Panc1 (cell line): Measurements from ENCODE around the gene PRSS50. TPM values are rescaled to one million over a fixed set of nuclear protein-coding genes. Genes with fewer than 3 reads are reported as not detected.

Experiments
- ATAC-seq: fragments of 200-7000 bp; cut with Tn5 transposase; 2 replicates; pipeline ENCODE4 v1.9.1; 2020; ENCODE audit warnings: mild to moderate bottlenecking, moderate library complexity
- BruUV-seq: library from RNA; stranded (reverse); fragments of 400-500 nt; replicated peaks from 2 replicates; lab custom pipeline; 2021; lab: Mats Ljungman, UMichigan
- CTCF ChIA-PET: fragments of 300-600 bp; sonication (Branson Sonifier 250); formaldehyde crosslinking; loops from one replicate; lab custom pipeline; 2022; ENCODE audit warnings: antibody characterized with exemption; lab: Charles Lee
- POLR2A ChIA-PET: fragments of 300-600 bp; sonication (Branson Sonifier 250); formaldehyde crosslinking; loops from one replicate; lab custom pipeline; 2022; ENCODE audit warnings: antibody characterized with exemption; lab: Charles Lee
- DNase-seq: peaks from one replicate; pipeline ENCODE4 v3.0.0-alpha.2; 2010; ENCODE audit warnings: low read depth, low spot score
- H3K27ac ChIP-seq: 2 replicates; pipeline ENCODE4 v1.5.1; 2011; ENCODE audit warnings: mild to moderate bottlenecking, low read length, inconsistent platforms
- H3K27me3 ChIP-seq: fragments of 200-500 bp; sonication (Bioruptor generic); 2 replicates; pipeline ENCODE4 v1.6.0; 2014; ENCODE audit warnings: low read length, inconsistent platforms; ENCODE audit not compliant: control insufficient read depth, insufficient read depth
- H3K36me3 ChIP-seq: fragments of 200-500 bp; sonication (Bioruptor generic); 2 replicates; pipeline ENCODE4 v1.5.1; 2014; ENCODE audit warnings: inconsistent platforms, mild to moderate bottlenecking, low read length, moderate library complexity; ENCODE audit not compliant: control insufficient read depth, insufficient read depth
- H3K4me1 ChIP-seq: 2 replicates; pipeline ENCODE4 v1.5.1; 2011; ENCODE audit warnings: inconsistent platforms, mild to moderate bottlenecking, low read length, moderate library complexity; ENCODE audit not compliant: control insufficient read depth, insufficient read depth
- H3K4me3 ChIP-seq, 2 experiments: 2 replicates each; pipeline ENCODE4 v1.5.1; 2011 to 2012; ENCODE audit warnings: low read depth in 2 of 2, low read length in 2 of 2, mild to moderate bottlenecking in 2 of 2, inconsistent platforms in 1 of 2, moderate library complexity in 1 of 2
- H3K9me3 ChIP-seq: fragments of 200-500 bp; sonication (Bioruptor generic); 2 replicates; pipeline ENCODE4 v1.5.1; 2014; ENCODE audit warnings: low read depth, mild to moderate bottlenecking, inconsistent platforms, low read length, moderate library complexity; ENCODE audit not compliant: control insufficient read depth, insufficient read depth
- POLR2AphosphoS5 ChIP-seq: IDR thresholded peaks from 2 replicates; pipeline ENCODE4 v1.6.1; 2012; ENCODE audit warnings: mild to moderate bottlenecking, low read depth, low read length, moderate library complexity
- REST ChIP-seq, 2 experiments: IDR thresholded peaks; 2 replicates each; pipeline ENCODE4 v1.6.1; 2011 to 2012; ENCODE audit warnings: low read depth in 2 of 2, control low read depth in 1 of 2, low read length in 1 of 2, mild to moderate bottlenecking in 1 of 2, moderate library complexity in 1 of 2; ENCODE audit not compliant: insufficient read depth in 1 of 2
- SIN3A ChIP-seq: IDR thresholded peaks from 2 replicates; pipeline ENCODE4 v1.6.1; 2012; ENCODE audit warnings: low read depth, mild to moderate bottlenecking, low read length, moderate library complexity, borderline replicate concordance; ENCODE audit not compliant: insufficient read depth
- TCF7L2 ChIP-seq: IDR thresholded peaks from 2 replicates; pipeline ENCODE4 v1.6.1; 2011; ENCODE audit warnings: mild to moderate bottlenecking, low read depth, low read length, inconsistent platforms
- in situ Hi-C: cut with HindIII; loops from 2 replicates; pipeline ENCODE4 v1.10.0; 2016; ENCODE audit warnings: low sequenced_read_pairs, low pct_unique_long_range_greater_than_20kb
- intact Hi-C: fragments of 100-400 bp; cut with micrococcal nuclease; formaldehyde crosslinking; loops from one replicate; pipeline ENCODE4 v1.10.0; 2022; ENCODE audit not compliant: unreplicated experiment
- total RNA-seq: library from RNA; stranded (reverse); gene quantifications from one replicate; pipeline ENCODE4 v1.2.1, GENCODE V29; 2021; ENCODE audit not compliant: unreplicated experiment
- TF ChIP-seq, protein P1 (sequence below): fragments of 450-650 bp; IDR thresholded peaks from 2 replicates; pipeline ENCODE4 v1.5.1; 2017; ENCODE audit warnings: mild to moderate bottlenecking

Gene PRSS50
- total RNA-seq, 1 experiment from 2014 or later, result 0.13 TPM

DNA sequence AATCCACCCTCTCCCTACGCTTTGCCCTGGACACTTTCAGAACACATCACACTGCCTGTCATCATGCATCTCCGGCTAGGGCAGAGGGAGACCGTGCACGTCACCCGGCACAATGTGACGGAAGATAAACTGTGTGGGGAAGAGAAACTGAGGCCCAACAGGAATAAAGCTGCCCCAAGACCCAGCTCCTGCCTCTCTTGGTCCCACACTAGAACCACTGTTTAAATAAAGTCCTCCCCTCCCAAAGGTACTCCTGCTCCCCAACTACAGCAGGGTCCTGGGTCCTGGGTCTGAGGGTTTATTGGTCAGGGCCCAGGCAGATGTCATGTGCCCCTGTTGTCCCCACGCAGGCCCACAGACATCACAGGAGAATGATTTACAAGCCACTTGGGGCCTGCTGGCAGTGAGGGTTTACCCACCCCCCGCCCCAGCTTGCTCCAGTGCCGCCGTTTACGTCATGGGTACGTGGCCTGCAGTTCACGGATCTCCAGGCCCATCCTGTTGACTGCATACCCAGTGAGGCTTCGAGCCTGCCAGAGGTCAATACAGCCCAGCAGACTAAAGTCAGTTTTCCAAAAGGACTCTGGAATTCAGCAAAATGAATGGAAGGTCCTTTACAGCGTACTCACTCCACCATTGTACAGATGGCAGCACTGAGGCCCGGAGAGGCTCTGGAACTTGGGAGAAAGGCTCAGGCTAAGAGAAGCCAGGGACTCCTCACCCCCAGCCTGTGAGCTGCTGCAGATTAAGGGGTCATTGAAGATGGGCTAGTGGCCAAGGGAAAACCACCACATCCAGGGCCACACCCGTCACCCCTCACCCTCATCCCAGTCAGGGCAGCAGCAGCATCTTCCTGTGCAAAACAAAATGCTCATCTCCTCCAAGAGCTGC lies 47.4 kb downstream of the PRSS50 start:
- intact Hi-C loops (no loop called here), in situ Hi-C loops (no loop called here)
- CTCF ChIA-PET, result no interaction called here
- POLR2A ChIA-PET, result no interaction called here
- no peak overlapping the region for H3K4me3 ChIP-seq
- TF ChIP-seq, protein P1, sequence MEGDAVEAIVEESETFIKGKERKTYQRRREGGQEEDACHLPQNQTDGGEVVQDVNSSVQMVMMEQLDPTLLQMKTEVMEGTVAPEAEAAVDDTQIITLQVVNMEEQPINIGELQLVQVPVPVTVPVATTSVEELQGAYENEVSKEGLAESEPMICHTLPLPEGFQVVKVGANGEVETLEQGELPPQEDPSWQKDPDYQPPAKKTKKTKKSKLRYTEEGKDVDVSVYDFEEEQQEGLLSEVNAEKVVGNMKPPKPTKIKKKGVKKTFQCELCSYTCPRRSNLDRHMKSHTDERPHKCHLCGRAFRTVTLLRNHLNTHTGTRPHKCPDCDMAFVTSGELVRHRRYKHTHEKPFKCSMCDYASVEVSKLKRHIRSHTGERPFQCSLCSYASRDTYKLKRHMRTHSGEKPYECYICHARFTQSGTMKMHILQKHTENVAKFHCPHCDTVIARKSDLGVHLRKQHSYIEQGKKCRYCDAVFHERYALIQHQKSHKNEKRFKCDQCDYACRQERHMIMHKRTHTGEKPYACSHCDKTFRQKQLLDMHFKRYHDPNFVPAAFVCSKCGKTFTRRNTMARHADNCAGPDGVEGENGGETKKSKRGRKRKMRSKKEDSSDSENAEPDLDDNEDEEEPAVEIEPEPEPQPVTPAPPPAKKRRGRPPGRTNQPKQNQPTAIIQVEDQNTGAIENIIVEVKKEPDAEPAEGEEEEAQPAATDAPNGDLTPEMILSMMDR, result no peak
- TF ChIP-seq REST (IDR thresholded peaks at IDR 0.05; ENCODE audit: insufficient read depth in 1 of 2, low read depth in 2 of 2, low read length in 1 of 2), result no peak
- no peak for TF ChIP-seq TCF7L2
- TF ChIP-seq SIN3A, result no peak
- no peak for TF ChIP-seq POLR2AphosphoS5
- no peaks in the 10 kb centered on the region for H3K36me3 ChIP-seq
- DNase-seq (no peak), ATAC-seq (no peak)
- H3K4me1 ChIP-seq, result no peaks in the 10 kb centered on the region
- no peak overlapping the region for H3K27ac ChIP-seq
- BruUV-seq, result no TSS peak
- H3K27me3 ChIP-seq, result no peaks in the 10 kb centered on the region
- no peaks in the 10 kb centered on the region for H3K9me3 ChIP-seq

- TF ChIP-seq SIN3A (no peak), POLR2AphosphoS5 (no peak), REST (IDR thresholded peaks at IDR 0.05; ENCODE audit: insufficient read depth in 1 of 2, low read depth in 2 of 2, low read length in 1 of 2) (no peak), TCF7L2 (no peak)
- TF ChIP-seq, protein P1, result no peak
- intact Hi-C loops (no loop called here), in situ Hi-C loops (no loop called here)
- no peaks in the 10 kb centered on the region for H3K9me3 ChIP-seq
- no peaks in the 10 kb centered on the region for H3K27me3 ChIP-seq
- no peak overlapping the region for H3K4me3 ChIP-seq
- no peaks in the 10 kb centered on the region for H3K4me1 ChIP-seq
- CTCF ChIA-PET, result interaction anchor here (0.6 kb wide), 1 partner anchor 188 kb away, joined by 4 read pairs; no protein-coding TSS in a partner anchor
- no TSS peak for BruUV-seq
- ATAC-seq, result 0 out of 2 replicates have a peak, but pooled peaks have one; percentile 36
- POLR2A ChIA-PET, result no interaction called here
- no peak overlapping the region for H3K27ac ChIP-seq
- no peaks in the 10 kb centered on the region for H3K36me3 ChIP-seq
- DNase-seq, result no peak
These were observed 48.3 kb downstream of the PRSS50 start for GRCh38 chr3:46669191-46669999.
